ENCODE results near the gene HEY2. TPM values are rescaled to one million over a fixed set of nuclear protein-coding genes. Genes with fewer than 3 reads are reported as not detected.

Gene HEY2
- total and polyA plus RNA-seq, 10 of the 15 experiments (the other 5 are each of a cell fraction or from before 2014, with no cell fraction given), result 0.01 to 0.32 (median 0.08) TPM; not detected in 4

DNA sequence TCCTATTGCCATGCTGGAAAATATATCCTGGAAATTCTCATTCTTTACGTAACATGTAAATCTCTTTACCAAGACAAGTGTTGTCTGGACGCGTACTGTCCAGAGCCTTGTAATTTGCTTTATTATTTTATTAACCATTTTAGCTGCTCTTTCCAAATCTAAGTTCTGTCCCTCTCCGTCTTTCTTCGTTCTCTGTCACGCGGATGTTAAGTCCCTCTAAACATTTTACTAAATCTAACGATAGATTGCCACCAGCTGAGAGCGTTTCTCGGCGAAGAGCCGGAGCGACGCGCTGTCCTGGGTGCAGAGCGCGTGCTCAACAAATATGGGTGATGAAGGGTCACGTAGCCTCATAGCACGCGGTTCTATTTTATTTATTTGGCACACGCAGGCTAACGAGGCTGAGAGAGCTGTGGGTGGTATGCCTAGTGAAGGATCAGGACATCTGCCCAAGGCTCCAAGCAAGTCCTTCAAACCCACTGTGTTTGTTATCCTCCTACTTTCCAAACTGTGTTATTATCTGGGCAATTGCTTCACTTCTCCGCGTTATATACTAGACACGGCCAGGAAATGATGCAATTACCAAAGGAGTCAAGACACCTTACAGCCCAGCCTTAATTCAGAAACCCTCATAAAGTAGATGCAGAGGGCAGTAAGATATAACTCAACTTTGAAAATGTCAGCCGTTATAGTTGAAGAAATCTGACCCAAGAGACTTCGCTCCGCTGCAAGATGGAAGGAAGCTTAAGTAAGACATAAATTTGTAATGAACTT lies 31.3 kb downstream of the HEY2 start:
- peak; percentile 81 for DNase-seq (ENCODE audit: low read depth, low spot score)
- WGBS (ENCODE audit: insufficient coverage, insufficient replicate concordance, low lambda C conversion rate, missing lambda C conversion rate), result 2% methylated on average over 28 of the region's 28 CpGs
- FAIRE-seq, result peak; percentile 49
- peak overlapping the region; percentile 91 for H3K27ac ChIP-seq (ENCODE audit: control insufficient read depth, insufficient read depth)
- ChIA-PET POLR2A (interaction anchor here (0.9 to 2.4 kb wide), 12 partner anchors 11 to 206 kb away, joined by 3 to 55 read pairs (median 6); partner anchors contain the start of genes HINT3, NCOA7 and TRMT11), CTCF (interaction anchor here (0.6 to 23.8 kb wide), 45 partner anchors 11 to 471 kb away, joined by 3 to 505 read pairs (median 6); partner anchors contain the start of genes HINT3, NCOA7 and TRMT11), RAD21 (ENCODE audit: unreplicated experiment) (interaction anchor here (0.7 to 5.0 kb wide), 45 partner anchors 10 to 479 kb away, joined by 3 to 101 read pairs (median 6); partner anchors contain the start of genes HDDC2, HINT3, NCOA7 and TRMT11), SMC1A (ENCODE audit: uncharacterized antibody, unreplicated experiment) (interaction anchor here (0.7 to 9.6 kb wide), 49 partner anchors 12 to 477 kb away, joined by 3 to 179 read pairs (median 6); partner anchors contain the start of genes HINT3, NCOA7 and TRMT11)
- no peaks in the 10 kb centered on the region for H4K20me1 ChIP-seq (ENCODE audit: control insufficient read depth, insufficient read depth)
- no peaks in the 10 kb centered on the region for H3K9me3 ChIP-seq (replicated peaks; ENCODE audit: control insufficient read depth, insufficient read depth, low read length)
- BruUV-seq (replicated peaks), result TSS peak; percentile 94
- peaks cover 4% of the 10 kb centered on the region; the same call in 1 of the 2 replicates for H3K4me1 ChIP-seq (ENCODE audit: control insufficient read depth, insufficient read depth, low read length)
- peaks cover 1% of the 10 kb centered on the region; the same call in 1 of the 2 replicates for H3K79me2 ChIP-seq (ENCODE audit: control insufficient read depth, insufficient read depth, low read length)
- ATAC-seq, result peak; percentile 88
- no peaks in the 10 kb centered on the region for H3K27me3 ChIP-seq (replicated peaks in 1 of 2; ENCODE audit: control insufficient read depth in 2 of 2, insufficient read depth in 2 of 2, low read length in 1 of 2)
- no peaks in the 10 kb centered on the region for H3K36me3 ChIP-seq (ENCODE audit: control insufficient read depth in 2 of 2, insufficient read depth in 2 of 2, low read length in 1 of 2)
- in situ Hi-C loops (cut with MboI) (loop anchor here (25.0 kb wide), 1 partner anchor 1507 kb away; no protein-coding TSS in a partner anchor), intact Hi-C loops (cut with micrococcal nuclease; ENCODE audit: unreplicated experiment) (loop anchor here (1.0 to 5.0 kb wide), 4 partner anchors 10 to 207 kb away; partner anchors contain the start of genes HINT3, NCOA7 and TRMT11)
- H3K4me2 ChIP-seq (ENCODE audit: control insufficient read depth, insufficient read depth), result peak overlapping the region; percentile 93
- peak overlapping the region; percentile 78 for H3K9ac ChIP-seq (ENCODE audit: control insufficient read depth, insufficient read depth, low read length)
- peak overlapping the region; percentile 95 for H2AFZ ChIP-seq (ENCODE audit: control insufficient read depth, low read depth, low read length)
- peak overlapping the region; percentile 73 for H3K4me3 ChIP-seq
- TF ChIP-seq ATF2 (IDR thresholded peaks at IDR 0.05; ENCODE audit: low read length) (peak; percentile 70; the same call in 1 of the 2 replicates), SIX5 (IDR thresholded peaks at IDR 0.05; ENCODE audit: low read depth, low read length, severe bottlenecking) (no peak), KAT2A (conservative IDR thresholded peaks at IDR 0.05; ENCODE audit: control insufficient read depth, low read depth, low read length) (no peak), ZNF207 (IDR thresholded peaks at IDR 0.05; ENCODE audit: borderline replicate concordance) (0 out of 2 replicates have a peak, but pooled peaks have one; percentile 43), RB1 (IDR thresholded peaks at IDR 0.05; ENCODE audit: borderline replicate concordance) (peak; percentile 52; the same call in 1 of the 2 replicates), ZNF384 (IDR thresholded peaks at IDR 0.05; ENCODE audit: borderline replicate concordance, low read depth, low read length) (no peak), CEBPB (IDR thresholded peaks at IDR 0.05; ENCODE audit: borderline replicate concordance in 1 of 2, low read depth in 2 of 2, low read length in 2 of 2) (peak in 1 of 2 experiments; percentile 83; a peak in 1 of 4 replicates), CEBPZ (IDR thresholded peaks at IDR 0.05; ENCODE audit: low read depth, low read length) (no peak), ELK1 (IDR thresholded peaks at IDR 0.05; ENCODE audit: low read depth, low read length) (no peak), RAD51 (IDR thresholded peaks at IDR 0.05) (0 out of 2 replicates have a peak, but pooled peaks have one; percentile 8), SMAD5 (IDR thresholded peaks at IDR 0.05; ENCODE audit: low read depth) (peak; percentile 63; the same call in 1 of the 2 replicates), EED (IDR thresholded peaks at IDR 0.05; ENCODE audit: low read depth) (no peak)
- TF ChIP-seq, protein P1, sequence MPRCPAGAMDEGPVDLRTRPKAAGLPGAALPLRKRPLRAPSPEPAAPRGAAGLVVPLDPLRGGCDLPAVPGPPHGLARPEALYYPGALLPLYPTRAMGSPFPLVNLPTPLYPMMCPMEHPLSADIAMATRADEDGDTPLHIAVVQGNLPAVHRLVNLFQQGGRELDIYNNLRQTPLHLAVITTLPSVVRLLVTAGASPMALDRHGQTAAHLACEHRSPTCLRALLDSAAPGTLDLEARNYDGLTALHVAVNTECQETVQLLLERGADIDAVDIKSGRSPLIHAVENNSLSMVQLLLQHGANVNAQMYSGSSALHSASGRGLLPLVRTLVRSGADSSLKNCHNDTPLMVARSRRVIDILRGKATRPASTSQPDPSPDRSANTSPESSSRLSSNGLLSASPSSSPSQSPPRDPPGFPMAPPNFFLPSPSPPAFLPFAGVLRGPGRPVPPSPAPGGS (IDR thresholded peaks at IDR 0.05; ENCODE audit: borderline replicate concordance, insufficient read depth, low read depth, low read length, poor library complexity, severe bottlenecking), result no peak
